ENCODE data around the gene SURF4. TPM values are rescaled to one million over a fixed set of nuclear protein-coding genes. Genes with fewer than 3 reads are reported as not detected.
A peak's percentile ranks its signal among the peaks of the same experiment; 100 is the strongest.

Gene SURF4
- total RNA-seq, 2 donors from 2014 or later = 178 to 187 TPM

DNA sequence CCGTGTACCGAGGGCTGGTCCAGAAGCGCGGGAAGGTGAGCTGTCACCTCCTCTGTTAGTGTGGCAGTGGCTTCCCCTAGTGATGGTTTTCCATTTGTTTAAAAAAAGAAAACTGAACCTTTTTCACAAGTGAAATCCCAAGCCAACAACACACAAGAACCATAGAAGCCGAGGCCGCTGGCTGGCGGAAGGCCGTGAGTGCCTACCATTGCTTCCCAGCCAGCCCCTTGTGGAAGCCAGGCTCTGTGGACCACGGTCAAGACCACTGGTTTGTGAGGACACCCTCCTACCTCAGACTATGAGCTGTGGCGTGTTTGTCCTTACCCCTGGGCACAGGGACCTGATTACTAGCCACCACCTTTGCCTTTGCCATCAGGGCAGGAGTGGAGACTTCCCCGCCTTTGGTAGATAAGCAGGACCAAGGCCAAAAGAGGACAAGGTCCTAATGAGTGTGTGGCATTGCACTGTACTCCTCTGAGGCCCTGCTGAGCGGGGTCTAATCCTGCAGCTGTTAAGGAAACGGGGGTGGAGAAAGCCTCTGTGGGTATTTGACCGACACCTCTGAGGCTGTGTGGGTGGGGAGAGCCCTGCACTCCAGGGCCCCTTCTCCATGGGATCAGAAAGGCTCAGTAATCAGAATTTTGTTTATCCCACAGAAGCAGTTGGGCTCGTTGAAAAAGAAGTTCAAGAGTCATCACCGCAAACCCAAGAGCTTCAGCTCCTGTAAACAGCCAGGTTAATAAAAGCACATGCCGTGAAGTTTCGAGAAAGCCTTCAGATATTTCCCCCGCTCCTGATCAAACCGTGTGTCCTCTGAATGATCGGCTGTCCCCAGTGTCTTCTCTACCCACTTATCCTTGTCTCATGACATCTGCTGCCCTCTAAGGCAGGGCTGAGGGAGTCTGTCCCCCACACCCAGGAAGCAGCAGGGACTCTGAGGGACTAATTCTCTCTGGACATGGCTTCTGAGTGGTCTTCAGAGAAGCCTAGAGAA lies 15.2 kb downstream of the SURF4 start:
- no peaks in the 10 kb centered on the region for H3K27me3 ChIP-seq (ENCODE audit: control insufficient read depth, insufficient read depth, low read length, poor library complexity, severe bottlenecking)
- H3K36me3 ChIP-seq (ENCODE audit: control insufficient read depth, insufficient read depth, low read length) = peaks cover 62% of the 10 kb centered on the region
- H3K27ac ChIP-seq (ENCODE audit: low read depth, low read length) = no peak overlapping the region
- TF ChIP-seq, protein P1, sequence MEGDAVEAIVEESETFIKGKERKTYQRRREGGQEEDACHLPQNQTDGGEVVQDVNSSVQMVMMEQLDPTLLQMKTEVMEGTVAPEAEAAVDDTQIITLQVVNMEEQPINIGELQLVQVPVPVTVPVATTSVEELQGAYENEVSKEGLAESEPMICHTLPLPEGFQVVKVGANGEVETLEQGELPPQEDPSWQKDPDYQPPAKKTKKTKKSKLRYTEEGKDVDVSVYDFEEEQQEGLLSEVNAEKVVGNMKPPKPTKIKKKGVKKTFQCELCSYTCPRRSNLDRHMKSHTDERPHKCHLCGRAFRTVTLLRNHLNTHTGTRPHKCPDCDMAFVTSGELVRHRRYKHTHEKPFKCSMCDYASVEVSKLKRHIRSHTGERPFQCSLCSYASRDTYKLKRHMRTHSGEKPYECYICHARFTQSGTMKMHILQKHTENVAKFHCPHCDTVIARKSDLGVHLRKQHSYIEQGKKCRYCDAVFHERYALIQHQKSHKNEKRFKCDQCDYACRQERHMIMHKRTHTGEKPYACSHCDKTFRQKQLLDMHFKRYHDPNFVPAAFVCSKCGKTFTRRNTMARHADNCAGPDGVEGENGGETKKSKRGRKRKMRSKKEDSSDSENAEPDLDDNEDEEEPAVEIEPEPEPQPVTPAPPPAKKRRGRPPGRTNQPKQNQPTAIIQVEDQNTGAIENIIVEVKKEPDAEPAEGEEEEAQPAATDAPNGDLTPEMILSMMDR (conservative IDR thresholded peaks at IDR 0.05) = no peak
- H3K27me3 Mint-ChIP-seq (ENCODE audit: insufficient read depth) = no peaks in the 10 kb centered on the region
- H3K9ac ChIP-seq (ENCODE audit: extremely low read depth, low read length, poor library complexity, severe bottlenecking) = no peak overlapping the region
- no peak overlapping the region for H3K4me3 Mint-ChIP-seq
- no peaks in the 10 kb centered on the region for H3K9me3 Mint-ChIP-seq
- peaks cover 3% of the 10 kb centered on the region for H3K4me1 Mint-ChIP-seq
- 93 to 94% methylated on average over 17 to 21 of the region's 21 CpGs for WGBS, 2 experiments (ENCODE audit: insufficient coverage in 1 of 2, insufficient read length in 1 of 2)
- peak overlapping the region; percentile 2 for H3K27ac Mint-ChIP-seq
- no peak overlapping the region for H3K4me3 ChIP-seq (ENCODE audit: low read length)
- DNase-seq = no peak
- peaks cover 55% of the 10 kb centered on the region for H3K36me3 Mint-ChIP-seq (ENCODE audit: low read depth)
- no peaks in the 10 kb centered on the region for H3K9me3 ChIP-seq (ENCODE audit: control insufficient read depth, low read length)
- no peaks in the 10 kb centered on the region for H3K4me1 ChIP-seq (ENCODE audit: control insufficient read depth, insufficient read depth, low read length)

GRCh38 chr9:133359399-133360175 lies 16.3 kb downstream of the SURF4 start:
- Mint-ChIP-seq H3K36me3 (ENCODE audit: low read depth) (peaks cover 45% of the 10 kb centered on the region), H3K4me3 (no peak overlapping the region), H3K27me3 (ENCODE audit: insufficient read depth) (no peaks in the 10 kb centered on the region), H3K27ac (no peak overlapping the region), H3K4me1 (peaks cover 3% of the 10 kb centered on the region), H3K9me3 (no peaks in the 10 kb centered on the region)
- H3K27me3 ChIP-seq (ENCODE audit: control insufficient read depth, insufficient read depth, low read length, poor library complexity, severe bottlenecking) = no peaks in the 10 kb centered on the region
- H3K27ac ChIP-seq (ENCODE audit: low read depth, low read length) = no peak overlapping the region
- H3K4me1 ChIP-seq (ENCODE audit: control insufficient read depth, insufficient read depth, low read length) = no peaks in the 10 kb centered on the region
- peaks cover 51% of the 10 kb centered on the region for H3K36me3 ChIP-seq (ENCODE audit: control insufficient read depth, insufficient read depth, low read length)
- no peaks in the 10 kb centered on the region for H3K9me3 ChIP-seq (ENCODE audit: control insufficient read depth, low read length)
- 89 to 95% methylated on average over 15 to 20 of the region's 20 CpGs for WGBS, 2 experiments (ENCODE audit: insufficient coverage in 1 of 2, insufficient read length in 1 of 2)
- H3K9ac ChIP-seq (ENCODE audit: extremely low read depth, low read length, poor library complexity, severe bottlenecking) = no peak overlapping the region
- no peak overlapping the region for H3K4me3 ChIP-seq (ENCODE audit: low read length)
- TF ChIP-seq, protein P1 (conservative IDR thresholded peaks at IDR 0.05) = peak; percentile 78
- DNase-seq = peak; percentile 85

DNA sequence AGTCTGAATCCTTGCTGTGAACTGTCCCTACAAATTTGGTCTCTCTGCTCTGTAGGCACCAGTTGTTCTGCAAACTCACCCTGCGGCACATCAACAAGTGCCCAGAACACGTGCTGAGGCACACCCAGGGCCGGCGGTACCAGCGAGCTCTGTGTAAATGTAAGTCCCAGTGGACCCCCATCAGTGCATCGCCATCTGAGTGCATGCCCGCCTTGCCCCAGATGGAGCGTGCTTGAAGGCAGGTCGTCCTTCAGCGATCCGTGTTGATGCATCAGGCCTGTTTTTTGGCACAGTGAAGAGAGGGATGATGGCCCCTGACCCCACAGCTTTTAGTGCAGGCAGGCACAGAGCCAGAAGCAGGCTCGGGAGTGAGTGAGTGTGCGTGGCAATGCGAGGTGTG lies 18.2 kb downstream of the SURF4 start:
- H3K4me1 Mint-ChIP-seq = peaks cover 3% of the 10 kb centered on the region
- Histone ChIP-seq H3K9me3 (ENCODE audit: control insufficient read depth, low read length) (no peaks in the 10 kb centered on the region), H3K36me3 (ENCODE audit: control insufficient read depth, insufficient read depth, low read length) (peaks cover 44% of the 10 kb centered on the region), H3K4me3 (ENCODE audit: low read length) (peak overlapping the region; percentile 82), H3K27me3 (ENCODE audit: control insufficient read depth, insufficient read depth, low read length, poor library complexity, severe bottlenecking) (no peaks in the 10 kb centered on the region), H3K9ac (ENCODE audit: extremely low read depth, low read length, poor library complexity, severe bottlenecking) (peak overlapping the region; percentile 41), H3K4me1 (ENCODE audit: control insufficient read depth, insufficient read depth, low read length) (no peaks in the 10 kb centered on the region), H3K27ac (ENCODE audit: low read depth, low read length) (no peak overlapping the region)
- peak overlapping the region; percentile 89 for H3K4me3 Mint-ChIP-seq
- 95 to 96% methylated on average over 13 to 14 of the region's 14 CpGs for WGBS, 2 experiments (ENCODE audit: insufficient coverage in 1 of 2, insufficient read length in 1 of 2)
- H3K36me3 Mint-ChIP-seq (ENCODE audit: low read depth) = peaks cover 35% of the 10 kb centered on the region
- no peak overlapping the region for H3K27ac Mint-ChIP-seq
- H3K27me3 Mint-ChIP-seq (ENCODE audit: insufficient read depth) = no peaks in the 10 kb centered on the region
- no peaks in the 10 kb centered on the region for H3K9me3 Mint-ChIP-seq
- TF ChIP-seq, protein P1 (conservative IDR thresholded peaks at IDR 0.05) = no peak
- DNase-seq = no peak

Measured in endodermal cell (in vitro differentiated cells).